Astrocyte (in vitro differentiated cells and primary cell): ENCODE data around the gene SMO. TPM values are rescaled to one million over a fixed set of nuclear protein-coding genes. Genes with fewer than 3 reads are reported as not detected.

ENCODE experiments used
- DNase-seq: peaks from one replicate; pipeline ENCODE4 v3.0.0-alpha.2; 2010; ENCODE audit warnings: low read depth
- FAIRE-seq: peaks from 2 replicates; lab custom pipeline; 2011; peaks lifted over from hg19 to GRCh38; lab: Jason Lieb, UNC
- H2AFZ ChIP-seq: 2 replicates; pipeline ENCODE4 v1.6.0; 2012; ENCODE audit warnings: low read depth, low read length, inconsistent platforms
- H3K27ac ChIP-seq: 2 replicates; pipeline ENCODE4 v1.5.1; 2011; ENCODE audit warnings: low read depth, low read length, inconsistent platforms
- H3K27me3 ChIP-seq: 2 replicates; pipeline ENCODE4 v1.6.0; 2011; ENCODE audit warnings: low read length, inconsistent platforms; ENCODE audit not compliant: insufficient read depth
- H3K36me3 ChIP-seq: 2 replicates; pipeline ENCODE4 v1.5.1; 2011; ENCODE audit warnings: low read length, inconsistent platforms; ENCODE audit not compliant: insufficient read depth
- H3K4me1 ChIP-seq: 2 replicates; pipeline ENCODE4 v1.5.1; 2011; ENCODE audit warnings: low read length, inconsistent platforms; ENCODE audit not compliant: insufficient read depth
- H3K4me2 ChIP-seq: 2 replicates; pipeline ENCODE4 v1.6.0; 2012; ENCODE audit warnings: low read length, inconsistent platforms
- H3K4me3 ChIP-seq: 2 replicates; pipeline ENCODE4 v1.5.1; 2011; ENCODE audit warnings: low read depth, mild to moderate bottlenecking, low read length, inconsistent platforms; ENCODE audit not compliant: insufficient read depth
- H3K79me2 ChIP-seq: 2 replicates; pipeline ENCODE4 v1.6.0; 2012; ENCODE audit warnings: mild to moderate bottlenecking, low read length, inconsistent platforms; ENCODE audit not compliant: insufficient read depth
- H3K9ac ChIP-seq: 2 replicates; pipeline ENCODE4 v1.6.0; 2012; ENCODE audit warnings: mild to moderate bottlenecking, low read length, inconsistent platforms
- H3K9me3 ChIP-seq: 2 replicates; pipeline ENCODE4 v1.5.1; 2012; ENCODE audit warnings: low read depth, mild to moderate bottlenecking, low read length, inconsistent platforms; ENCODE audit not compliant: insufficient read depth
- H4K20me1 ChIP-seq: 2 replicates; pipeline ENCODE4 v1.6.0; 2012; ENCODE audit warnings: low read length, inconsistent platforms; ENCODE audit not compliant: insufficient read depth
- H3K27ac Mint-ChIP-seq: one replicate; pipeline ENCODE4 v1.8.0; 2021; ENCODE audit warnings: mild to moderate bottlenecking, mixed read lengths; ENCODE audit not compliant: unreplicated experiment
- H3K27me3 Mint-ChIP-seq: one replicate; pipeline ENCODE4 v1.8.0; 2021; ENCODE audit warnings: low read depth, mixed read lengths; ENCODE audit not compliant: unreplicated experiment
- H3K36me3 Mint-ChIP-seq: one replicate; pipeline ENCODE4 v1.8.0; 2021; ENCODE audit warnings: low read depth, mixed read lengths; ENCODE audit not compliant: unreplicated experiment
- H3K4me1 Mint-ChIP-seq: one replicate; pipeline ENCODE4 v1.8.0; 2021; ENCODE audit warnings: low read depth, mixed read lengths; ENCODE audit not compliant: unreplicated experiment
- H3K4me3 Mint-ChIP-seq: one replicate; pipeline ENCODE4 v1.8.0; 2021; ENCODE audit warnings: mild to moderate bottlenecking, moderate library complexity, mixed read lengths; ENCODE audit not compliant: unreplicated experiment
- H3K9me3 Mint-ChIP-seq: one replicate; pipeline ENCODE4 v1.8.0; 2021; ENCODE audit warnings: mild to moderate bottlenecking, mixed read lengths; ENCODE audit not compliant: unreplicated experiment
- EZH2 ChIP-seq: IDR thresholded peaks from 2 replicates; pipeline ENCODE4 v1.6.1; 2012; ENCODE audit warnings: mild to moderate bottlenecking, low read length, inconsistent platforms; ENCODE audit not compliant: insufficient read depth
- total RNA-seq: library from RNA; stranded (reverse); gene quantifications from 2 replicates; pipeline ENCODE4 v1.2.1, GENCODE V29; 2021
- TF ChIP-seq, protein P1 (sequence below): IDR thresholded peaks from 2 replicates; pipeline ENCODE4 v1.5.1; 2011; ENCODE audit warnings: low read depth, mild to moderate bottlenecking, inconsistent platforms, low read length, moderate library complexity; ENCODE audit not compliant: insufficient read depth

The SMO gene
- total RNA-seq, 1 donor from 2014 or later: 20.0 TPM

DNA sequence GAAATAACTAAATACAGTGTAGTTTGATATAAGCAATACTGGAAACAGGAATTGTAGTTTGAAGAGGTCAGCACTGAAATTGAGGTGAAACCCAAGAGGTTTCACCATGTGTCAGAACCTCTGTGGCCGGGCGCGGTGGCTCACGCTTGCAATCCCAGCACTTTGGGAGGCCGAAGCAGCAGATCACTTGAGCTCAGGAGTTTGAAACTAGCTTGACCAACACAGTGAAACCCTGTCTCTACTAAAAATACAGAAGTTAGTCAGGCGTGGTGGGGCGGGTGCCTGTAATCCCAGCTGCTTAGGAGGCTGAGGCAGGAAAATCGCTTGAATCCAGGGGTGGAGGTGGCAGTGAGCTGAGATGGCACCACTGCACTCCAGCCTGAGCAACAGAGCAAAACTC is 50.1 kb downstream of the SMO start:
- Histone ChIP-seq H3K79me2 (no peaks in the 10 kb centered on the region), H4K20me1 (peaks cover 14% of the 10 kb centered on the region), H3K9ac (no peak overlapping the region), H3K4me1 (no peaks in the 10 kb centered on the region), H3K9me3 (no peaks in the 10 kb centered on the region), H3K4me2 (no peak overlapping the region), H3K27me3 (no peaks in the 10 kb centered on the region), H3K27ac (no peak overlapping the region), H3K4me3 (no peak overlapping the region), H3K36me3 (no peaks in the 10 kb centered on the region), H2AFZ (no peak overlapping the region)
- DNase-seq: no peak
- Mint-ChIP-seq H3K9me3 (no peaks in the 10 kb centered on the region), H3K27ac (no peak overlapping the region), H3K4me3 (no peak overlapping the region), H3K36me3 (no peaks in the 10 kb centered on the region), H3K4me1 (peaks cover 5% of the 10 kb centered on the region), H3K27me3 (no peaks in the 10 kb centered on the region)
- no peak for TF ChIP-seq EZH2
- TF ChIP-seq, protein P1, sequence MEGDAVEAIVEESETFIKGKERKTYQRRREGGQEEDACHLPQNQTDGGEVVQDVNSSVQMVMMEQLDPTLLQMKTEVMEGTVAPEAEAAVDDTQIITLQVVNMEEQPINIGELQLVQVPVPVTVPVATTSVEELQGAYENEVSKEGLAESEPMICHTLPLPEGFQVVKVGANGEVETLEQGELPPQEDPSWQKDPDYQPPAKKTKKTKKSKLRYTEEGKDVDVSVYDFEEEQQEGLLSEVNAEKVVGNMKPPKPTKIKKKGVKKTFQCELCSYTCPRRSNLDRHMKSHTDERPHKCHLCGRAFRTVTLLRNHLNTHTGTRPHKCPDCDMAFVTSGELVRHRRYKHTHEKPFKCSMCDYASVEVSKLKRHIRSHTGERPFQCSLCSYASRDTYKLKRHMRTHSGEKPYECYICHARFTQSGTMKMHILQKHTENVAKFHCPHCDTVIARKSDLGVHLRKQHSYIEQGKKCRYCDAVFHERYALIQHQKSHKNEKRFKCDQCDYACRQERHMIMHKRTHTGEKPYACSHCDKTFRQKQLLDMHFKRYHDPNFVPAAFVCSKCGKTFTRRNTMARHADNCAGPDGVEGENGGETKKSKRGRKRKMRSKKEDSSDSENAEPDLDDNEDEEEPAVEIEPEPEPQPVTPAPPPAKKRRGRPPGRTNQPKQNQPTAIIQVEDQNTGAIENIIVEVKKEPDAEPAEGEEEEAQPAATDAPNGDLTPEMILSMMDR: no peak
- FAIRE-seq: no peak

DNA sequence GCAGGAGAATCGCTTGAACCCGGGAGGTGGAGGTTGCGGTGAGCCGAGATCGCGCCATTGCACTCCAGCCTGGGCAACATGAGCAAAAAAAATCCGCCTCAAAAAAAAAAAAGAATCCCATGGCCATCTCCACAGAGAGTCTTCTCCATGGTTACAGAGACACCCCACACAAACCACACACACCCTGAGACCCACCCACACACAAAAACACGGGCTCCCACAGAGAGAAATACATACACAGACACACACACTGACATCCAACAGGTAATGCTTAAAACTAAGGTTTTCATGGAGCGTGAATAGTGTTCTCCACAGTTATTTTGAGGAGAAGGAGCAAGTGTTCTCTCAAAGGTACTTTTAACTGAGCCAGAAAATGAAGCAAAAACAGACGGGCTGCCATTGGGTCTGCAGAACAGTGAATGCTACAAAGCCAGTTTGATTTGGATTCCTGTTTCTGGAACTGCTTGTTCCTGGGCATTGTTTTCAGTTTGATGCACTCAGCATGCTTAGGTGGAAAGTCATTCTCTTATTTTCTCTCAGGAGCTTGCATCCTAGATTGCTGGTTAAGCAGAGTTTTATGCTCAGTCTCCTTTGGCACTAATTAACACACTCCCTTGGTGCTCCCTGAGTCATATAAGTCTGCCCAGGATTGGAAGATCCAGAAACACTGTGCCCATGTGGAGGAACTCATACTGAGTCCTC is 51.8 kb downstream of the SMO start:
- no peaks in the 10 kb centered on the region for H3K36me3 Mint-ChIP-seq
- H3K79me2 ChIP-seq: no peaks in the 10 kb centered on the region
- H3K4me1 ChIP-seq: no peaks in the 10 kb centered on the region
- no peak overlapping the region for H3K4me3 Mint-ChIP-seq
- no peak overlapping the region for H3K4me2 ChIP-seq
- no peaks in the 10 kb centered on the region for H3K27me3 ChIP-seq
- no peak for FAIRE-seq
- no peak overlapping the region for H3K27ac ChIP-seq
- no peaks in the 10 kb centered on the region for H3K27me3 Mint-ChIP-seq
- peaks cover 5% of the 10 kb centered on the region for H3K4me1 Mint-ChIP-seq
- no peaks in the 10 kb centered on the region for H3K9me3 Mint-ChIP-seq
- no peak overlapping the region for H3K27ac Mint-ChIP-seq
- TF ChIP-seq, protein P1: no peak
- no peak for TF ChIP-seq EZH2
- H3K36me3 ChIP-seq: no peaks in the 10 kb centered on the region
- H4K20me1 ChIP-seq: peaks cover 9% of the 10 kb centered on the region
- no peak overlapping the region for H2AFZ ChIP-seq
- H3K9ac ChIP-seq: no peak overlapping the region
- no peak for DNase-seq
- no peaks in the 10 kb centered on the region for H3K9me3 ChIP-seq
- no peak overlapping the region for H3K4me3 ChIP-seq

DNA sequence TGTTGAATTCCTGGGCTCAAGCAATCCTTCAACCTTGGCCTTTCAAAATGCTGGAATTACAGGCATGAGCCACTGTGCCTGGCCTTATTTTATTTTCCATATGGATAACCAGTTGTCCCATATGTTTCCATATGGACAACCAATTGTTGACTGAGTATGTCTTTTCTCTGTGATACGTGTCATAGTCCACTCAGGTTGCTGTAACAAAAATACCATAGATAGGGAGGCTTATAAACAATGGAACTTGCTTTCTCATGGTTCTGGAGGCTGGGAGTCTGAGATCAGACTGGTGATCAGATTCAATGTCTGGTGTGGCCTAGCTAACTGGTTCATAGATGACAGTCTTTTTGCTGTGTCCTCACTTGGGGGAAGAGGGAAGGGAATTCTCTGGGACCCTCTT is 55.8 kb downstream of the SMO start:
- H2AFZ ChIP-seq: no peak overlapping the region
- no peak for FAIRE-seq
- no peak overlapping the region for H3K27ac Mint-ChIP-seq

More for the DNA sequence above, 55.8 kb downstream of the SMO start:
- Histone ChIP-seq H3K4me1 (no peaks in the 10 kb centered on the region), H3K79me2 (peaks cover 3% of the 10 kb centered on the region), H3K36me3 (no peaks in the 10 kb centered on the region), H3K9ac (no peak overlapping the region), H3K4me2 (no peak overlapping the region), H3K27ac (no peak overlapping the region), H3K9me3 (no peaks in the 10 kb centered on the region), H3K4me3 (no peak overlapping the region), H4K20me1 (peaks cover 9% of the 10 kb centered on the region), H3K27me3 (no peaks in the 10 kb centered on the region)
- no peak for TF ChIP-seq EZH2
- TF ChIP-seq, protein P1: no peak
- no peaks in the 10 kb centered on the region for H3K27me3 Mint-ChIP-seq
- H3K4me1 Mint-ChIP-seq: peaks cover 5% of the 10 kb centered on the region
- peaks cover 4% of the 10 kb centered on the region for H3K36me3 Mint-ChIP-seq
- no peak overlapping the region for H3K4me3 Mint-ChIP-seq
- H3K9me3 Mint-ChIP-seq: no peaks in the 10 kb centered on the region
- DNase-seq: no peak
